Neural cell (in vitro differentiated cells): ENCODE results near the gene MEA1.

Experiments used
- CTCF ChIP-seq: fragments of 450-650 bp; IDR thresholded peaks from 2 replicates; pipeline ENCODE4 v1.5.1; 2014; ENCODE audit warnings: antibody characterized with exemption, mild to moderate bottlenecking, moderate library complexity; ENCODE audit not compliant: poor library complexity, severe bottlenecking
- POLR2AphosphoS5 ChIP-seq: IDR thresholded peaks from 2 replicates; pipeline ENCODE4 v1.6.1; 2012
- REST ChIP-seq: IDR thresholded peaks from 2 replicates; pipeline ENCODE4 v1.6.1; 2012; ENCODE audit warnings: borderline replicate concordance
- TAF1 ChIP-seq: IDR thresholded peaks from 2 replicates; pipeline ENCODE4 v1.6.1; 2012; ENCODE audit warnings: low read depth

GRCh38 chr6:43016176-43016942 is 2.6 kb upstream of the MEA1 start:
- TF ChIP-seq TAF1 (no peak), REST (no peak), CTCF (no peak), POLR2AphosphoS5 (no peak)
